Neural cell (in vitro differentiated cells): ENCODE data around the gene RIN3. TPM values are rescaled to one million over a fixed set of nuclear protein-coding genes. Genes with fewer than 3 reads are reported as not detected.

Experiments
- H2AFZ ChIP-seq: fragments of 200-600, 300-800 bp; sonication (generic), shearing (Covaris generic); 2 replicates; pipeline ENCODE4 v1.6.0; 2014; ENCODE audit warnings: low read depth, mild to moderate bottlenecking, antibody characterized with exemption, low read length, moderate library complexity
- H3F3A ChIP-seq: fragments of 200-600 bp; shearing (Covaris generic); 2 replicates; pipeline ENCODE4 v1.6.1; 2016; ENCODE audit warnings: mild to moderate bottlenecking, moderate library complexity, mixed read lengths, antibody characterized with exemption, low read length; ENCODE audit not compliant: insufficient read depth, poor library complexity, severe bottlenecking
- H3K27ac ChIP-seq: fragments of 200-600, 300-800 bp; sonication (generic), shearing (Covaris generic); 2 replicates; pipeline ENCODE4 v1.5.1; 2014; ENCODE audit warnings: mild to moderate bottlenecking, low read length, moderate library complexity
- H3K27me3 ChIP-seq: fragments of 300-800, 200-600 bp; sonication (generic), shearing (Covaris generic); 2 replicates; pipeline ENCODE4 v1.6.0; 2014; ENCODE audit warnings: mild to moderate bottlenecking, low read depth, low read length, moderate library complexity; ENCODE audit not compliant: insufficient read depth
- H3K36me3 ChIP-seq: fragments of 300-800, 200-600 bp; sonication (generic), shearing (Covaris generic); 2 replicates; pipeline ENCODE4 v1.5.1; 2014; ENCODE audit warnings: mild to moderate bottlenecking, antibody characterized with exemption, low read length, moderate library complexity; ENCODE audit not compliant: insufficient read depth
- H3K4me2 ChIP-seq: fragments of 300-800, 200-600 bp; sonication (generic), shearing (Covaris generic); 2 replicates; pipeline ENCODE4 v1.6.0; 2014; ENCODE audit warnings: mild to moderate bottlenecking, low read length
- H3K4me3 ChIP-seq: fragments of 300-800, 200-600 bp; sonication (generic), shearing (Covaris generic); 2 replicates; pipeline ENCODE4 v1.5.1; 2014; ENCODE audit warnings: mild to moderate bottlenecking, low read length, moderate library complexity
- H3K79me2 ChIP-seq: fragments of 200-600 bp; shearing (Covaris generic); replicated peaks from 2 replicates; pipeline ENCODE4 v1.6.0; 2014; ENCODE audit warnings: mild to moderate bottlenecking, low read length, moderate library complexity; ENCODE audit not compliant: insufficient read depth
- H3K9ac ChIP-seq: fragments of 300-800, 200-600 bp; sonication (generic), shearing (Covaris generic); 2 replicates; pipeline ENCODE4 v1.6.1; 2016; ENCODE audit warnings: mild to moderate bottlenecking, low read length, mixed read lengths
- H3K9me2 ChIP-seq: fragments of 200-600 bp; shearing (Covaris generic); 2 replicates; pipeline ENCODE4 v1.6.1; 2016; ENCODE audit warnings: mild to moderate bottlenecking, low read length, mixed read lengths; ENCODE audit not compliant: insufficient read depth
- H3K9me3 ChIP-seq: fragments of 200-600, 300-800 bp; sonication (generic), shearing (Covaris generic); 2 replicates; pipeline ENCODE4 v1.6.1; 2016; ENCODE audit warnings: mild to moderate bottlenecking, mixed run types, low read length, moderate library complexity, mixed read lengths
- H4K20me1 ChIP-seq: fragments of 200-600 bp; shearing (Covaris generic); 2 replicates; pipeline ENCODE4 v1.6.1; 2016; ENCODE audit warnings: mild to moderate bottlenecking, mixed run types; ENCODE audit not compliant: insufficient read depth
- EP300 ChIP-seq: fragments of 450-650 bp; conservative IDR thresholded peaks from 2 replicates; pipeline ENCODE4 v1.6.1; 2014; ENCODE audit warnings: antibody characterized with exemption, mild to moderate bottlenecking, moderate library complexity; ENCODE audit not compliant: poor library complexity, severe bottlenecking
- EZH2 ChIP-seq: fragments of 200-600, 300-800 bp; shearing (Covaris generic), sonication (generic); IDR thresholded peaks from 2 replicates; pipeline ENCODE4 v1.6.1; 2014; ENCODE audit warnings: antibody characterized with exemption, low read length, borderline replicate concordance, mild to moderate bottlenecking; ENCODE audit not compliant: insufficient read depth, poor library complexity, severe bottlenecking
- MXI1 ChIP-seq: fragments of 450-650 bp; conservative IDR thresholded peaks from 2 replicates; pipeline ENCODE4 v1.6.1; 2014; ENCODE audit warnings: antibody characterized with exemption, mild to moderate bottlenecking; ENCODE audit not compliant: poor library complexity, severe bottlenecking
- POLR2AphosphoS5 ChIP-seq: IDR thresholded peaks from 2 replicates; pipeline ENCODE4 v1.6.1; 2012
- RAD21 ChIP-seq: fragments of 450-650 bp; conservative IDR thresholded peaks from 2 replicates; pipeline ENCODE4 v1.6.1; 2014; ENCODE audit warnings: antibody characterized with exemption, mild to moderate bottlenecking, moderate library complexity
- SMC3 ChIP-seq: fragments of 450-650 bp; conservative IDR thresholded peaks from 2 replicates; pipeline ENCODE4 v1.6.1; 2014; ENCODE audit warnings: antibody characterized with exemption, mild to moderate bottlenecking, moderate library complexity; ENCODE audit not compliant: poor library complexity
- TAF1 ChIP-seq: IDR thresholded peaks from 2 replicates; pipeline ENCODE4 v1.6.1; 2012; ENCODE audit warnings: low read depth
- polyA plus RNA-seq: library from polyadenylated mRNA; depleted of rRNA; stranded (reverse); fragments of >200 nt; gene quantifications from 2 replicates; pipeline ENCODE4 v1.2.3, GENCODE V29; 2014
- TF ChIP-seq, protein P1 (sequence below): fragments of 450-650 bp; IDR thresholded peaks from 2 replicates; pipeline ENCODE4 v1.5.1; 2014; ENCODE audit warnings: antibody characterized with exemption, mild to moderate bottlenecking, moderate library complexity; ENCODE audit not compliant: poor library complexity, severe bottlenecking
- TF ChIP-seq, protein P2 (sequence below): IDR thresholded peaks from 2 replicates; pipeline ENCODE4 v1.6.1; 2012; ENCODE audit warnings: borderline replicate concordance

Gene RIN3
- polyA plus RNA-seq, 1 donor from 2014 or later: not detected

DNA sequence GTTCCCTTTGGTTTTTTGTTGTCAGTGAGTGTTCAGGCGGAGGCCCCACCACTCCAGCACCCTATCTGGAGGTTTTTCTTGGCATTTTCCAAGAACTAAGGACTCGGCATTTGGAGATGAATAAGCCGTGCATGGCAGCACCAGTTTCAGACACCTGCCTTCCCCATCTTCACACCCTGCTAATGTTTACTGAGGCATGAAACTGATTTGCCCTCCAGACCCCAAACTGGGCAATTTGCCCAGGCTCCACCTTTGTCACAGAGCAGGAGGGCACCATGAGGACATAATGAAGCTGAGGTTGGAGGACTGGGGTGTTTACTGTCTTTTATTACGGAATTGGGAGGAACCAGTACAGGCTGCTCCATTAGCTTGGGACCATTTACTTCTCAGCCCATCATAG, 121.5 kb downstream of the RIN3 start:
- H3K9me2 ChIP-seq: no peaks in the 10 kb centered on the region
- TF ChIP-seq TAF1: no peak
- TF ChIP-seq EZH2: no peak
- no peak for TF ChIP-seq MXI1
- TF ChIP-seq, protein P1, sequence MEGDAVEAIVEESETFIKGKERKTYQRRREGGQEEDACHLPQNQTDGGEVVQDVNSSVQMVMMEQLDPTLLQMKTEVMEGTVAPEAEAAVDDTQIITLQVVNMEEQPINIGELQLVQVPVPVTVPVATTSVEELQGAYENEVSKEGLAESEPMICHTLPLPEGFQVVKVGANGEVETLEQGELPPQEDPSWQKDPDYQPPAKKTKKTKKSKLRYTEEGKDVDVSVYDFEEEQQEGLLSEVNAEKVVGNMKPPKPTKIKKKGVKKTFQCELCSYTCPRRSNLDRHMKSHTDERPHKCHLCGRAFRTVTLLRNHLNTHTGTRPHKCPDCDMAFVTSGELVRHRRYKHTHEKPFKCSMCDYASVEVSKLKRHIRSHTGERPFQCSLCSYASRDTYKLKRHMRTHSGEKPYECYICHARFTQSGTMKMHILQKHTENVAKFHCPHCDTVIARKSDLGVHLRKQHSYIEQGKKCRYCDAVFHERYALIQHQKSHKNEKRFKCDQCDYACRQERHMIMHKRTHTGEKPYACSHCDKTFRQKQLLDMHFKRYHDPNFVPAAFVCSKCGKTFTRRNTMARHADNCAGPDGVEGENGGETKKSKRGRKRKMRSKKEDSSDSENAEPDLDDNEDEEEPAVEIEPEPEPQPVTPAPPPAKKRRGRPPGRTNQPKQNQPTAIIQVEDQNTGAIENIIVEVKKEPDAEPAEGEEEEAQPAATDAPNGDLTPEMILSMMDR: no peak
- TF ChIP-seq, protein P2, sequence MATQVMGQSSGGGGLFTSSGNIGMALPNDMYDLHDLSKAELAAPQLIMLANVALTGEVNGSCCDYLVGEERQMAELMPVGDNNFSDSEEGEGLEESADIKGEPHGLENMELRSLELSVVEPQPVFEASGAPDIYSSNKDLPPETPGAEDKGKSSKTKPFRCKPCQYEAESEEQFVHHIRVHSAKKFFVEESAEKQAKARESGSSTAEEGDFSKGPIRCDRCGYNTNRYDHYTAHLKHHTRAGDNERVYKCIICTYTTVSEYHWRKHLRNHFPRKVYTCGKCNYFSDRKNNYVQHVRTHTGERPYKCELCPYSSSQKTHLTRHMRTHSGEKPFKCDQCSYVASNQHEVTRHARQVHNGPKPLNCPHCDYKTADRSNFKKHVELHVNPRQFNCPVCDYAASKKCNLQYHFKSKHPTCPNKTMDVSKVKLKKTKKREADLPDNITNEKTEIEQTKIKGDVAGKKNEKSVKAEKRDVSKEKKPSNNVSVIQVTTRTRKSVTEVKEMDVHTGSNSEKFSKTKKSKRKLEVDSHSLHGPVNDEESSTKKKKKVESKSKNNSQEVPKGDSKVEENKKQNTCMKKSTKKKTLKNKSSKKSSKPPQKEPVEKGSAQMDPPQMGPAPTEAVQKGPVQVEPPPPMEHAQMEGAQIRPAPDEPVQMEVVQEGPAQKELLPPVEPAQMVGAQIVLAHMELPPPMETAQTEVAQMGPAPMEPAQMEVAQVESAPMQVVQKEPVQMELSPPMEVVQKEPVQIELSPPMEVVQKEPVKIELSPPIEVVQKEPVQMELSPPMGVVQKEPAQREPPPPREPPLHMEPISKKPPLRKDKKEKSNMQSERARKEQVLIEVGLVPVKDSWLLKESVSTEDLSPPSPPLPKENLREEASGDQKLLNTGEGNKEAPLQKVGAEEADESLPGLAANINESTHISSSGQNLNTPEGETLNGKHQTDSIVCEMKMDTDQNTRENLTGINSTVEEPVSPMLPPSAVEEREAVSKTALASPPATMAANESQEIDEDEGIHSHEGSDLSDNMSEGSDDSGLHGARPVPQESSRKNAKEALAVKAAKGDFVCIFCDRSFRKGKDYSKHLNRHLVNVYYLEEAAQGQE: no peak
- TF ChIP-seq SMC3: no peak
- TF ChIP-seq POLR2AphosphoS5: no peak
- TF ChIP-seq EP300: no peak
- no peak for TF ChIP-seq RAD21
- H2AFZ ChIP-seq: no peak overlapping the region
- H3K4me2 ChIP-seq: no peak overlapping the region
- no peaks in the 10 kb centered on the region for H4K20me1 ChIP-seq
- no peak overlapping the region for H3K27ac ChIP-seq
- H3K4me3 ChIP-seq: no peak overlapping the region
- H3K9me3 ChIP-seq: no peaks in the 10 kb centered on the region
- H3K79me2 ChIP-seq: no peaks in the 10 kb centered on the region
- no peak overlapping the region for H3K9ac ChIP-seq
- no peaks in the 10 kb centered on the region for H3F3A ChIP-seq
- H3K36me3 ChIP-seq: no peaks in the 10 kb centered on the region
- H3K27me3 ChIP-seq: no peaks in the 10 kb centered on the region

DNA sequence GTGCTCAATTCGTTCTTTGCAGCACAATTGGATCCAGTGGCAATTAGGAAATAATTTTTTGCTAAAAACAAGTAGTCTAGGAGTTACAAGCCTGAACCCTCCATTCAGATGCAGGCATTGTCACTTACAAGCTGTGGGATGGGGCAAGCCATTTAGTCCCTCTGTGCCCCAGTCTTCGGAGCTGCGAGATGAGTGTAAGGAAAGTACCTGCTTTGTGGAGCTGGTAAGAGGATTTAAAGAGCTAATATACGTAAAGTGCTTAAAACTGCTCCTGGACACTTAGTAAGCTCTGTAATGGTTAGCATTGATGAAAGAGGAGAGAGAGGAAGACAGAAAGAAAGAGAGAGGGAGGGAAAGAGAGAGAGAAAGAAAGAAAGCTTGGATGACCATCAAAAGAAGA, 122.3 kb downstream of the RIN3 start:
- Histone ChIP-seq H3K9me2 (no peaks in the 10 kb centered on the region), H3K36me3 (no peaks in the 10 kb centered on the region), H4K20me1 (no peaks in the 10 kb centered on the region), H3K79me2 (no peaks in the 10 kb centered on the region), H3K27me3 (no peaks in the 10 kb centered on the region), H3K4me3 (no peak overlapping the region), H2AFZ (no peak overlapping the region), H3K4me2 (no peak overlapping the region), H3K9ac (no peak overlapping the region), H3K9me3 (no peaks in the 10 kb centered on the region), H3K27ac (no peak overlapping the region), H3F3A (no peaks in the 10 kb centered on the region)
- TF ChIP-seq SMC3: no peak
- no peak for TF ChIP-seq EZH2
- no peak for TF ChIP-seq RAD21
- TF ChIP-seq MXI1: no peak
- TF ChIP-seq, protein P2: no peak
- no peak for TF ChIP-seq EP300
- TF ChIP-seq, protein P1: no peak
- TF ChIP-seq TAF1: no peak
- TF ChIP-seq POLR2AphosphoS5: no peak
